Middle frontal gyrus (tissue), 1 donor: ENCODE data around the gene RGL1.

Experiments used
- DNase-seq: peaks from one replicate; pipeline ENCODE4 v3.0.0-alpha.2; 2015; ENCODE audit warnings: low spot score; ENCODE audit errors: extremely low spot score

RGL1 gene

GRCh38 chr1:183953031-183953430 lies 148.1 kb downstream of the RGL1 start:
- DNase-seq, result no peak

- DNase-seq, result no peak
Observed at GRCh38 chr1:183954496-183954895, 149.6 kb downstream of the RGL1 start.

GRCh38 chr1:183956559-183957188 lies 151.8 kb downstream of the RGL1 start:
- DNase-seq, result no peak

DNA sequence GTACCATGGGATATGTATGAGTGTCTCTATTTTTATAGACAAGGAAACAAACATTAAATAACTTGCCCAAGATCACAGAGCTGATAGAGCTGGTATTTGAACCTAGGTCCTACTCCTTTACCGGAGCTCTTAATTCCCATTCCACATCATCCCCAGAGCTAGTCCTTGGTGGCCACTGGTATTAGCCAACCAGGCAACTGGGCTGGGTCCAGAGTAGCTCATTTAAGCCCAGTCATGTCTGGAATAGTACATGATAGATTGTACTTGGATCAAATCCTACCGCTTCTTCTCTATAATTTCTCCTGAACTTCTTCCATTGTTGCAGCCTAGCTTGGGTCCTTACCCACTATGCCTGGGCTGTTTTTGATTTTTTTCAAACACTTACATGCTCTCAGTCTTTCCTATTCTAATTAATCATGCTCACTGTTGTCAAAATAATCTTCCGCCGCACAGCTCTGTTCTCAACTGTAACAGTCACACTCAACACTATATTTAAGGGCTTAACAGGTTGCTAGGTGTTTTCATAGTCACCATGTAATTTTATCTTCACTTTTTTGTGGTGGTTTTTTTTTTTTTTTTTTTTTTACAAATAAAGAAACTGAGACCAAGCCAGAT lies 152.4 kb downstream of the RGL1 start:
- DNase-seq, result no peak

DNA sequence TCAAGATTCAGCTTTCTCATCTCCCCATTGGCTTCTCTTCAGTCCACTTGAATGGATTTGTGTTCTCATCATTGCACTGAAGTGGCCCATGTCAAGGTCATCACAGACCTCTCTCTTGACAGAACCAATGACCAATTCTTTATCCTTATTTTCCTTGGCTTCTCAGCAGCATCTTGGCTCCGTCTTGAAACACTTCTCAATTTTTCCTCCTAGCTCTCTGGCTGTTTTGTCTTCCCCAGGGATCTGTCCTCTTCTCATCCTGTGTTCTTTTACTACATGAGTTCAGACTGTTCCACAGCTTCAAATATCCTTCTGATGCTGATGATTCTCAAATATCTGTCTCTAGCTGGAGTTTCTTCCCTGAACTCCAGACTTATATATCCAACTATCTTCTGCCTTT lies 154.0 kb downstream of the RGL1 start:
- DNase-seq, result no peak

GRCh38 chr1:183961132-183961531 lies 156.2 kb downstream of the RGL1 start:
- DNase-seq, result no peak

- DNase-seq, result no peak
Observed at GRCh38 chr1:183962903-183963302, 158.0 kb downstream of the RGL1 start.

- DNase-seq, result no peak
Observed at GRCh38 chr1:183965726-183966125, 160.8 kb downstream of the RGL1 start.

DNA sequence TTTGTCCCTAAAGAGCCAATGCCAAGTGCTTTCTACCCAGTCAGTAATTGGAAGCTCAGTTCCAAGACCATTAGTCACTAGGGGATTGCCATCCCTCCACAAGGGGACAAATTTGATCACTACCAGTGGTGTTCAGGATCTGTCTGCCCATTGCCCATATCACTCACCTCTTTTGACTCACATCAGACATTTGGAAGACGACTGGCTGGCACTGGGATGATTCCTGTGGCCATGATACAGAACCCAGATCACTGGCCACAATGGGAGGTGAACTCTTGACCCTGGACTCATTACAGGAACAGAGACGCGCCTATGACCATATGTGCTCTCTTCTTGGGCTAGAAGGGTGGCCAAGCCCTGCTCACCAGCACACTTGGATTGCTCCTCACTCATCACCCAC lies 161.6 kb downstream of the RGL1 start:
- no peak for DNase-seq

GRCh38 chr1:183967914-183968313 lies 163.0 kb downstream of the RGL1 start:
- no peak for DNase-seq

DNA sequence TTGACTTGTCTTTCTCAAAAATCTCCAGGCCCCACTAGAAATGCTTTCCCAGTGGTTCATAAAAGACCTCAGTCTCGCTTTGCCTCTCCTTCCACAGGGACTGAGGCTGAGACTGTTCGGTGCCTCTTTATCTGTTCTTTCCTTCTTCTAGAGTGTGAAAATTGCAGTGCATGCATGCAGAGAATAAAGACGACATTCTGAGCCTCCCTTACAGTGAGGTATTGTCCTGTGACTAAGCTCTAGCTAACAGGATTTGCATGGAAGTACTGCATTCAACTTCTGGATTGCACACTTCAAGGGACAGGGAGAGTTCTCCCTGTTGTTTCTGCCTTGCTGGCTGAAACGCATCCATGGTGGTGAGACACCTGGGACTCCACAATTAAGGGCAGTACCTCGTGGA lies 163.5 kb downstream of the RGL1 start:
- no peak for DNase-seq

- DNase-seq, result no peak
Observed at GRCh38 chr1:183970516-183971300, 165.8 kb downstream of the RGL1 start.

DNA sequence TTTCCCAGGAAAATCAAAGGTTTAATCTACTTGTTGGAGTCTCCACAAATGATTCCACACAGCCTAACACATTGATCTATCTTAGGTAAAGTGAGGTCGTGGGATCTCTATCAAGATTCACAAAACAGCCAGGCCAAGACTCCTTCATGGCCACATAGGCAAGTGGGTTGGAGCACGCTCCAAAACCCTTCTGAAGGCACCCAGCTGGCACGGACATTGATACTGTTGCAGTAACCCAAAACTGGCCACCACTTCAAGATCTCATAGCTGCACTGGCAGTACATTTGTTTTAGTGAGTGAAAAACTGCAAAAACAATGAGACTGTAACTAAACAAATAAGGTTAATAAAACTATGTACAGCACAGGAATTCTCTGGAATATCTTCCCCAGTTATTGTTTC lies 170.7 kb downstream of the RGL1 start:
- no peak for DNase-seq

DNA sequence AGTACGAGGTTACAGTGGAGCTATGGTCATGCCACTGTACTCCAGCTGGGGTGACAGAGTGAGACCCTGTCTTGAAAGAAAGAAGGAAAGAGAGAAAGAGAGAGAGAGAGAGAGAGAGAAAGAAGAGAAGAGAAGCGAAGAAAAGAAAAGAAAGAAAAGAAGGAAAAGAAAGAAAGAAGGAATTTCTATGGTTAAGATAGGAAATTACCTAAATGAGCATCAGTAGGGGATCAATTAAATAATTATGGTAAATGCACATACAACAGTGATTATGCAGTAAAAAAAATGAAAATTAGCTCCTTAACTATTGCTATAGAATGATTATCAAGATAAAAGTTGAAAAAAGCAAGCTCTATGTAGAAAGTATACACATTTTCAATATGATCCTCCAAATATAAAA lies 172.8 kb downstream of the RGL1 start:
- DNase-seq, result no peak
